Esophagus mucosa (tissue), 1 donor: ENCODE data around the gene SLC22A7. TPM values are rescaled to one million over a fixed set of nuclear protein-coding genes. Genes with fewer than 3 reads are reported as not detected.
"Not testable (repeated sequence)": the region's sequence is repeated elsewhere in the genome, so short reads cannot be mapped to it uniquely, and the experiment has no call there.

ENCODE experiments used
- ATAC-seq: fragments of 200-7000 bp; cut with Tn5 transposase; one replicate; pipeline ENCODE4 v1.9.1; 2020
- total RNA-seq: library from RNA; stranded (reverse); gene quantifications from one replicate; pipeline ENCODE4 v1.2.4, GENCODE V29; 2023
- donor health status: DM: yes; HTN: yes; CAD: no.

SLC22A7 gene
- total RNA-seq, 1 donor from 2014 or later, result not detected

DNA sequence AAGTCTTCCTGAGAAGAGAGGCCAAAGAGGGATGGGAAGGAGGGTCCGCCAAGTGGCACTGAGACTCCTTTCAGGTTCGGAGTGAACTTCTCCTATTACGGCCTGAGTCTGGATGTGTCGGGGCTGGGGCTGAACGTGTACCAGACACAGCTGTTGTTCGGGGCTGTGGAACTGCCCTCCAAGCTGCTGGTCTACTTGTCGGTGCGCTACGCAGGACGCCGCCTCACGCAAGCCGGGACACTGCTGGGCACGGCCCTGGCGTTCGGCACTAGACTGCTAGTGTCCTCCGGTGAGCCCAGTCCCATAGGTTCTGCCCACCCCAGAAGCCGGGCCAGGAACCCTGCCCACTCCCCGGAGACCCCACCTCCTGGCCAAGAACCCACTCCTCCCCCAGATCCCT lies 4.1 kb downstream of the SLC22A7 start:
- no peak for ATAC-seq

GRCh38 chr6:43303006-43303405 lies 4.9 kb downstream of the SLC22A7 start:
- ATAC-seq, result not testable (repeated sequence)

DNA sequence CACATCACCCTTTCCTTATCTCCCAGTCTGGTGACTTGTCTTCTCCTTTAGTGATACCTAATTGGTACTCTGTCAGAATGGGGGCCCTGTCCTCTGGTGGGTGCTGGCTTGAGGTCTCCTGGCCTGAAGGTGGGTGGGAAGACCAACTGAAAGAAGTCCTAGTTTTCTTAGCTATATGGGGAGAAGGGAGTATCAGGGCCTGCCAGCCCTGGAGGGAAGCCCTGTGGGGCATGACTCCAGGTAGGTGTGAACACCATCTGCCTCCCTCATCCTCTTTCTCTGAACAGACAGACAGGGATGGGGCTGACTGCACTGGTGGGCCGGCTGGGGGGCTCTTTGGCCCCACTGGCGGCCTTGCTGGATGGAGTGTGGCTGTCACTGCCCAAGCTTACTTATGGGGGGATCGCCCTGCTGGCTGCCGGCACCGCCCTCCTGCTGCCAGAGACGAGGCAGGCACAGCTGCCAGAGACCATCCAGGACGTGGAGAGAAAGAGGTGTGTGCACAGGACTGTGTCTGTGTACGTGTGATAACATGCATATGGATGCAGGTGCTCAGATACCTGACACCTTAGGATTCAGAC lies 5.8 kb downstream of the SLC22A7 start:
- ATAC-seq, result no peak

DNA sequence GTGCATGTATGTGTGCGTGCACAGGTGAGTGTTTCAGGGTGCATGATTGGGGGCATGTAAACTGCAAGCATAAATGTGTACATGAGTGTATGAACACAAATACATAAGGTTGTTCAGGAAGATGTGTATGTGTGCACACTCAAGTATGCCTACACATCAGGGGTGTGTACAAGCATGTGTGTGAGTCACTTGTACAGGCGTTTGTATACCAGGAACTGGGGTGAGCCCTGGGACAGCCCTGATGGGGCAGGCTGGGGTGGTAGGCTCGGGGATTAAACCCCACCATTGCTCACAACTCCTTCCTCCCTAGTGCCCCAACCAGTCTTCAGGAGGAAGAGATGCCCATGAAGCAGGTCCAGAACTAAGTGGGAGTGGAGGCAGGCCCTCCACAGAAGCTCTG lies 6.3 kb downstream of the SLC22A7 start:
- peak; percentile 62 for ATAC-seq

DNA sequence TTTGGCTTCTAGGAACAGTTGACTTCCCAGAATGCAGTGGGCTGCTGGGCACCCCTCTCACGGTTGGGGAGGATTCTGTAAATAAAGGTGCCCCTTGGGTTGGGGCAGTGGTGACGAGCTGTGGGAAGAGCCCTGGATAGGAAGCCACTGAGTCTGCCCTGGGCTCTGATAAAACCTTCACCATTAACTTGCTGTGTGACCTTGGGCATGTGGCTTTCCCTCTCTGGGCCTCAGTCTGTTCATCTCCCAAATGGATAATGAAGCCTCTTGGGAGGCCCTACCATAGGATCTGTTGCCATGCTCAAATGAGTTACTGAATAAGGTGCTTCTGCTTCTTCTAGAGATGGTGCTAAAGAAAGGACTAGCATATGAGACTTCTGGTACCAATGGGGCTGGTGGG lies 6.8 kb downstream of the SLC22A7 start:
- no peak for ATAC-seq

DNA sequence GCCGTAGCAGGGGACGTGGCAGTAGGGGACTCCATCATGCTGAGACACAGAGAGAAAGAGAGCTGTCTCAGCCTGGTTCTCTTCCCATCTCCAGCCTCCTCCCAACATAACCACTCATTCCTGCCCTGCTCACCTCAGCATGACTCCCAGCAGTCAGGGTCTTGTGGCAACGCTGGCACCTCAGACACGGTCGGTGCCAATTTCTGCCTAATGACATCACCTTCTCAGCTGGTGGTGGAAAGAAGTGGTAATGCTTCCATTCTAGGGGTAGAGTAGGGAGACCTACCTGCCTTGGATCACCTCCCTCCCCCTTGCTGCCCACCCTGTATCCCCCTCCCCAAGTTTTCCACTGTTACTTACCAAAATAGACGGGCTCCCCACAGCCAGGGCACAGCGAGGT lies 8.0 kb downstream of the SLC22A7 start:
- ATAC-seq, result no peak

- no peak for ATAC-seq
These were observed 9.5 kb downstream of the SLC22A7 start for GRCh38 chr6:43307451-43308100.

- ATAC-seq, result peak; percentile 47
These were observed 10.3 kb downstream of the SLC22A7 start, which contains the start of gene CRIP3 for GRCh38 chr6:43308101-43308989. Gene CRIP3 (minus strand): TSS chr6:43308826. CDS start chr6:43308792, 34 bp downstream.

DNA sequence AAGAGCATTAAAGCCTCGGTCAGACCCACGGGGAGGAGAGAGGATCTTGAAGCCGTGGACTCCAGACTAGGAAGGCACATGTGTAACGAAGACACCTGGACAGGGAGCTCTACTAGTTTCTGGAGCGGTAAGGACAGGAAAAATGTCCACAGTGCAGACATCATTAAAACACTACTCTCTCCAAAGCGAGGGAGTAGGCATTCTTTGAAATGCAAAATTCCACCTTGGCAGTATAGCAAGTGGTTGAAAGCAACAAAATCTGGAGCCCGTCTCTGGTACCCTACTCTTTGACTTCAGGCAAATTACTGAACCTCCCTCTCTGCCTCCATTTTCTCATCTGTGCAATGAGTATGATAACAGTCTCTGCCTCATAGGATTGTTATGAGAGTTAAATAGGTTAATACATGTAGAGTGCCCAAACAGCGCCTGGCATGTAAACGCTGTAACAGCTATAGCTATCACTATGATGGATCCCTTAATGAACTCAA lies 11.0 kb downstream of the SLC22A7 start:
- no peak for ATAC-seq

- no peak for ATAC-seq
These were observed 12.1 kb downstream of the SLC22A7 start for GRCh38 chr6:43310134-43310533.

- ATAC-seq, result no peak
These were observed 12.6 kb downstream of the SLC22A7 start for GRCh38 chr6:43310624-43311023.

- no peak for ATAC-seq
These were observed 13.6 kb downstream of the SLC22A7 start for GRCh38 chr6:43311666-43312065.

- no peak for ATAC-seq
These were observed 15.8 kb downstream of the SLC22A7 start for GRCh38 chr6:43313813-43314212.

DNA sequence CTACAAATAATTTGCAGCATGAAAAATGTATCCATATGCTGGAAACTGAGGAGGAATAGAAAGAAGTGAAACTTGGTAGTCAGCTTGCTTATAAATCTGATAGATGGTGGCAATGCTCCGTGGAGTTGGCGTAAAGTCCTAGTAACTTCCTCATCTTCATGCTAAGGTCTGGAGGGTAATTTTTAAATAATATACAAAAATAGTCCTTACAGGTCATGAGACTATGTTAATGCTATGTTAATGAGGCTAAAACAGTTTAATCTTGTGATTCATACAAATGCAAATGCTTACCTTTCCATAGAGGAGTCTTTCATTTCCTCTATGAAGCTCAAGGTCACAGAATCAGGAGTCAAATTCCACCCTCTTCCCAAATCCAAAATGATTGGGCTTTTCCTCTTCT lies 20.0 kb downstream of the SLC22A7 start:
- ATAC-seq, result no peak

DNA sequence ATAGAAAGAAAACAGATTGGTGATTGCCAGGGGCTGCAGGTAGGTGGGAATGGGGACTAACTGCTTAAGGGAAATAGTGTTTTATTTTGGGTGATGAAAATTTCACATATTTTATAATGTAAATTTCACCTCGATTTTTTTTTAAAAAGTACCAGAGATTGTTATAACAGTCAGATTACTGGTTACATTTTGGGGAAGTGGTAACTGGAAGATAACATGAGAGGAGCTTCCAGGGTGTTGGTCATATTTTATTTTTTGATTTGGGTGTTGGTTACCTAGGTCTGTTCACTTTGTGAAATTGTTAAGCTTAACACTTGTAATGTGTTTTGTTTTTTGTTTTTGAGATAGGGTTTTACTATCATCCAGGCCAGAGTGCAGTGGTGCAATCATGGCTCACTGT lies 27.8 kb downstream of the SLC22A7 start:
- no peak for ATAC-seq

GRCh38 chr6:43328528-43328927 lies 30.5 kb downstream of the SLC22A7 start:
- ATAC-seq, result no peak

- ATAC-seq, result no peak
These were observed 33.4 kb downstream of the SLC22A7 start for GRCh38 chr6:43331470-43331869.

DNA sequence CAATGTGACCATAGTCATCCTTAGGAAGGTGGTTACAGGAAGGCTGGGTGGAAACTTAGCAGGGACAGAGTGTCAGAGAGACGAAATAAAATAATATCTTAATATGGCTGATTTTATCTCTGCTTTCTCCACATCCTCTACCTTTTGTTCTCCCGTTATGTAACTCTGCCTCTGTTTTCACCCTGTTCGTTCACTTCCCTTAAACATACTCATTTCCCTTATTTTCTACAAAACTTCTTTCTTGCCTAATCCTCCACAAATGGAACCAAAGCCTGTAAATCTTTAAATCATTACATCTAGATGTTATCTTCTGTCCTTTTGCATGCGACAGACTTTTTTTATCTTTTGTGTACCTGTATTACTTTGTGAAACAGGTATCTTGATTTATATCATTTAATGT lies 33.8 kb downstream of the SLC22A7 start:
- no peak for ATAC-seq

DNA sequence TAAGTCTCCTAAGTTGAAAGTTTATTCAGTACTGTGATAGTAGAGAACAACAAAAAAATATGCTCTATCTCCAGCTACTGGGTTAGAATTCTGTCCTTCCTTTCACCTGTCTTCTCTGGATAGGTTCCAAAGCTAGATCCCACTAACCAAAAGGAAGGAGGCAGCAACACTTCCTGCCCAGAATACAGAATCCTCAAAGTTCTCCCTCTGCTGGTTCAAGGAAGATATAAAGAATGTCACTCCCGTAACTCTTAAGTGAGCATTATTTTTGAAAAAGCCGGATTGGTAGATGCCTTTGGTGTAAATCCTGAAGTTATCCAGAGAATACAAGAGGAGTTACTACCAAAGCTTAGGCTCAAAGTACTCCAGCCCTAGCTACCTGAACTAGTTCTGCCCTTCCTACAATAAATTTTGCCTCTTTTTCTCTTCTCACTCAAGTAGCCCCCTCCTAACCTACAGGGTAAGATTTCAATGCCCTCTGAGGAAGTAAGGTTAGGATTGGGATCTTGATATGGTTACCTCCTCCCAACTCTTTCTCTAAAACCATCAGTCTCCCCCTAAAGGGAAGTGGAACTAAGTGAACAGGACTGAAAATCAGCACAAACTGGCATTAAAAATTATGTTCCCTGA lies 36.5 kb downstream of the SLC22A7 start:
- peak; percentile 41 for ATAC-seq

DNA sequence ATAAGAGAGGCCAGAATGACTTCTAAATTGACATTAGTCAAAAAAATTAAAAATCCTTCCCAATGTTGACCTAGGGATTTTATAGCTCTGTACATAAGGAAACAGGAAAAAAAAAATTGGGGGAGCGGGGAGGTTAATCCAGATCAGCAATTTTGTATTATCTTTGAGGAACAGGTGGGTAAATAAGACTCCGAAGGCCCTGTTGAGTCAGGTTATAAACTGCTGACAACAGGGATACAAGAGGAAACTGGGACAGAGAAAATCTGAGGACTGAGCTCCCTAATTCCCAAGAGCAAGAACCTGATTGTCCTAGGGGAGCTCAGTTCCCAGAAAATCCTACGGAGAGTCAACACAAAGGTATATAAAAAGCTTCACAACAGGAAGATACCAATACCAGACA lies 37.4 kb downstream of the SLC22A7 start:
- ATAC-seq, result no peak

DNA sequence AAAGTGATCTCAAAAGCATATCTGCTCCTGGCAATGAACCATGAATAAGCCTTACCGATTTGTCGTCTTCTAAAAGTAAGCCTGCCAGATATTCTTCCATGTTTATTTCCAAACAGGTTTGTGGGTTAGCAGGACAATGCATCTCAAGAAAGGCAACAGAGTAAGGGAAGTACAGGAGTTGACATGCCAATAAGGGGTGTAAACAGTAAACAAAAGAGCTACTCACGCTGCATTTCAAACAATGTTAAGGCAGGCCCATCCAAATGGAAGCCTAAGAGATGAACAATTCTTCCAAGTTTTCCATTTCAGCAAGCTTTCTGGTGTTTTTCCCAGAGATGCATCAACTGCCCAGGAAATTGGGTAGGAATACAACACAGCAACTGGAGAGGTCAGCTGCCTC lies 38.3 kb downstream of the SLC22A7 start:
- ATAC-seq, result no peak

DNA sequence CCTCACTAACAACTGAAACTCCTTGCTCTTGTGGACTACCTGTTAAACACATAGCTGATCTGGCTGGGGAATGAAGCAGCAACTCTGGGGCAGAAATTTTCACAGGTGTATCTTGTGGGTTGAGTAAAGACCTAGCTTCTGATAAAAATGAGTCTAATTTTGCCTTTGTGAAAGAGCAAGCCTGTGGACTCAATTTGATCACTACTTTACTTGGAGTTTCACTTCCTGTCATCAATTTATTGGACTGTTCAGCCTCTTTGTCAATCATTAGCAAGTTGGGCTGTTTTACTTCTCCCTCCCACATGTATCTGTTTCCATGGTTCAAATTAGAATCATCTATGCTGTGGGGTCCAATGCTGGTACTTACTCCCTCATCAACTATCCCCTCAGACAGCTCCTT lies 40.2 kb downstream of the SLC22A7 start:
- no peak for ATAC-seq

DNA sequence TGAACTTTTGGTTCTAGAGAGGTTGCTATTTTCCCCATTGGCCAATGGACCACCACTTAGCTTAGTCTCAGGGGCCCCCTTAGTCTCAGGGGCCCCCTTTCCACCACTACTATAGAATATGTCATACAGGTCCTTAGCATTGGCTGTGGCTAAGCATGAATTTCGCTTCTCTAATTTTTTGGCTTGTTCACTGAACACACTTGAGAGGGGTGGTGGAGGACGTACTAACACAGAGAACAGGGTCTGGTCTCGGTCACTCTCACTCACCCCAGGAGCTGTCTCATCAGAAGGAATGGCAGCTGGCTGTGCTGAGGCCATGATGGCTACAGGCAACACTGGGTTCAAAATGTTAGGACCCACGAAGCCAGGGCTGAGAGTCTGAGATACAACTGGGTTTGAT lies 41.1 kb downstream of the SLC22A7 start:
- no peak for ATAC-seq
